WTC11 (cell line): ENCODE measurements around the gene MRPS5. TPM values are rescaled to one million over a fixed set of nuclear protein-coding genes. Genes with fewer than 3 reads are reported as not detected.
A peak's percentile ranks its signal among the peaks of the same experiment; 100 is the strongest.

Source experiments
- ATAC-seq: fragments of 200-7000 bp; cut with Tn5 transposase; 2 replicates; pipeline ENCODE4 v1.10.0; 2021; ENCODE audit warnings: mild to moderate bottlenecking, moderate library complexity
- CTCF ChIA-PET: fragments of 300-600 bp; sonication (Branson Sonifier 250); formaldehyde crosslinking; loops from one replicate; lab custom pipeline; 2021; ENCODE audit warnings: antibody characterized with exemption; lab: Charles Lee
- POLR2A ChIA-PET: fragments of 350-600 bp; sonication (Branson Sonifier 250); formaldehyde crosslinking; loops from one replicate; lab custom pipeline; 2021; ENCODE audit warnings: antibody characterized with exemption; lab: Charles Lee
- DNase-seq: peaks from one replicate; pipeline ENCODE4 v3.0.0; 2021; ENCODE audit warnings: low spot score
- H3K27ac Mint-ChIP-seq: 2 replicates; pipeline ENCODE4 v1.8.0; 2021; ENCODE audit warnings: mixed read lengths
- H3K27me3 Mint-ChIP-seq: 2 replicates; pipeline ENCODE4 v1.8.0; 2021; ENCODE audit warnings: low read depth, mild to moderate bottlenecking, moderate library complexity, mixed read lengths
- H3K36me3 Mint-ChIP-seq: 2 replicates; pipeline ENCODE4 v1.8.0; 2021; ENCODE audit warnings: mixed read lengths
- H3K4me1 Mint-ChIP-seq: 2 replicates; pipeline ENCODE4 v1.8.0; 2022; ENCODE audit warnings: mixed read lengths
- H3K4me3 Mint-ChIP-seq: 2 replicates; pipeline ENCODE4 v1.8.0; 2021; ENCODE audit warnings: mild to moderate bottlenecking, moderate library complexity, mixed read lengths
- H3K9me3 Mint-ChIP-seq: 2 replicates; pipeline ENCODE4 v1.8.0; 2021; ENCODE audit warnings: mixed read lengths
- FOXJ3 ChIP-seq: sonication (generic); formaldehyde crosslinking; IDR thresholded peaks from 2 replicates; pipeline ENCODE4 v1.9.0; 2021; ENCODE audit warnings: missing genetic modification reagents, mild to moderate bottlenecking, borderline replicate concordance
- total RNA-seq: library from RNA; stranded (reverse); gene quantifications from 3 replicates; pipeline ENCODE4 v1.2.3, GENCODE V29; 2021

MRPS5 gene
- total RNA-seq, 1 experiment from 2014 or later: 70.3 TPM

- peaks cover 7% of the 10 kb centered on the region for H3K27me3 Mint-ChIP-seq
- no peaks in the 10 kb centered on the region for H3K4me1 Mint-ChIP-seq
- no peak for DNase-seq
- H3K9me3 Mint-ChIP-seq: peaks cover 33% of the 10 kb centered on the region
- ChIA-PET CTCF (no interaction called here), POLR2A (no interaction called here)
- no peak for TF ChIP-seq FOXJ3
- H3K36me3 Mint-ChIP-seq: 0 out of 2 replicates have a peak, but pooled peaks cover 2% of the 10 kb centered on the region
- ATAC-seq: no peak
- H3K4me3 Mint-ChIP-seq: no peak overlapping the region
- H3K27ac Mint-ChIP-seq: peak overlapping the region; percentile 44; the same call in 1 of the 2 replicates
These were observed 84.8 kb downstream of the MRPS5 start for GRCh38 chr2:95036596-95037383.

Other genes with a start within 250 kb of the MRPS5 start
- gene MAL, start 96.1 kb downstream of the MRPS5 start, total RNA-seq: 0.22 to 0.39 TPM in 2 of 3 replicates, not detected in the other
- 18.0 to 19.3 TPM (median 18.2 TPM) in 3 replicates for gene ZNF514, start 38.0 kb upstream of the MRPS5 start, total RNA-seq
- 2.4 to 3.5 TPM (median 3.4 TPM) in 3 replicates for gene ZNF2, start 44.0 kb upstream of the MRPS5 start, total RNA-seq
- gene ZNF892, start 85.7 kb upstream of the MRPS5 start, total RNA-seq: 9.4 to 10.8 TPM (median 10.3 TPM) in 3 replicates
- gene PROM2, start 152.6 kb upstream of the MRPS5 start, total RNA-seq: 7.9 to 11.8 TPM (median 8.3 TPM) in 3 replicates
- 2.1 to 3.3 TPM (median 3.1 TPM) in 3 replicates for gene KCNIP3, start 175.5 kb upstream of the MRPS5 start, total RNA-seq